Activated CD4-positive, alpha-beta T cell treated with anti-CD3 and anti-CD28 coated beads, Interleukin-2, Interleukin-6, amounts not matched to agents 100 ng/mL and 50 ng/mL, durations not matched to agents 16 hours and 8 hours (primary cell): Measurements from ENCODE around the gene ATAD5.
"Not testable (repeated sequence)": the region's sequence is repeated elsewhere in the genome, so short reads cannot be mapped to it uniquely, and the experiment has no call there.

Experiments used
- DNase-seq: peaks from one replicate; pipeline ENCODE4 v3.0.0-alpha.2; 2020

Gene ATAD5

GRCh38 chr17:30824356-30825145, 7.2 kb upstream of the ATAD5 start, which contains the start of gene CRLF3:
Gene CRLF3, minus strand, starts transcription at chr17:30824692. Its CDS starts 41 bp downstream, at chr17:30824651.
- DNase-seq, result peak; percentile 95

GRCh38 chr17:30827082-30827481, 4.7 kb upstream of the ATAD5 start:
- no peak for DNase-seq

GRCh38 chr17:30829022-30829421, 2.7 kb upstream of the ATAD5 start:
- DNase-seq, result no peak

- no peak for DNase-seq
Measured at GRCh38 chr17:30831257-30831656, 509 bp upstream of the ATAD5 start.

GRCh38 chr17:30832438-30833124, 815 bp downstream of the ATAD5 start:
- no peak for DNase-seq

- no peak for DNase-seq
Measured at GRCh38 chr17:30838202-30838807, 6.5 kb downstream of the ATAD5 start.

- DNase-seq, result no peak
Measured at GRCh38 chr17:30840771-30841170, 9.0 kb downstream of the ATAD5 start.

- DNase-seq, result no peak
Measured at GRCh38 chr17:30848021-30848420, 16.3 kb downstream of the ATAD5 start.

- no peak for DNase-seq
Measured at GRCh38 chr17:30854146-30854545, 22.4 kb downstream of the ATAD5 start.

- no peak for DNase-seq
Measured at GRCh38 chr17:30858556-30859250, 26.9 kb downstream of the ATAD5 start.

- DNase-seq, result no peak
Measured at GRCh38 chr17:30864636-30865035, 32.9 kb downstream of the ATAD5 start.

GRCh38 chr17:30869005-30869404, 37.2 kb downstream of the ATAD5 start:
- DNase-seq, result no peak

- no peak for DNase-seq
Measured at GRCh38 chr17:30886187-30886586, 54.4 kb downstream of the ATAD5 start.

- no peak for DNase-seq
Measured at GRCh38 chr17:30894236-30894635, 62.5 kb downstream of the ATAD5 start.

GRCh38 chr17:30897311-30897710, 65.5 kb downstream of the ATAD5 start:
- DNase-seq, result no peak

- peak; percentile 8 for DNase-seq
Measured at GRCh38 chr17:30905742-30906100, 74.0 kb downstream of the ATAD5 start.

- DNase-seq, result peak; percentile 95
Measured at GRCh38 chr17:30906101-30906911, 74.5 kb downstream of the ATAD5 start, which contains the start of gene TEFM. Gene TEFM, minus strand, starts transcription at chr17:30906238. Its CDS starts 40 bp downstream, at chr17:30906198.

GRCh38 chr17:30908717-30909420, 77.1 kb downstream of the ATAD5 start:
- DNase-seq, result no peak

GRCh38 chr17:30910151-30910550, 78.4 kb downstream of the ATAD5 start:
- DNase-seq, result not testable (repeated sequence)

GRCh38 chr17:30913955-30914354, 82.2 kb downstream of the ATAD5 start:
- no peak for DNase-seq

- no peak for DNase-seq
Measured at GRCh38 chr17:30915833-30916611, 84.3 kb downstream of the ATAD5 start.
